ENCODE results near the gene UBE2G1.
"Not testable (repeated sequence)": the region's sequence is repeated elsewhere in the genome, so short reads cannot be mapped to it uniquely, and the experiment has no call there.

UBE2G1 gene

GRCh38 chr17:4375796-4376440 is 9.4 kb upstream of the UBE2G1 start:
- DNase-seq (ENCODE audit: insufficient read length, low spot score), result not testable (repeated sequence)
- FAIRE-seq, result peak; percentile 73

GRCh38 chr17:4375039-4375748 is 8.7 kb upstream of the UBE2G1 start:
- DNase-seq (ENCODE audit: insufficient read length, low spot score), result peak; percentile 44
- peak; percentile 100 for FAIRE-seq

DNA sequence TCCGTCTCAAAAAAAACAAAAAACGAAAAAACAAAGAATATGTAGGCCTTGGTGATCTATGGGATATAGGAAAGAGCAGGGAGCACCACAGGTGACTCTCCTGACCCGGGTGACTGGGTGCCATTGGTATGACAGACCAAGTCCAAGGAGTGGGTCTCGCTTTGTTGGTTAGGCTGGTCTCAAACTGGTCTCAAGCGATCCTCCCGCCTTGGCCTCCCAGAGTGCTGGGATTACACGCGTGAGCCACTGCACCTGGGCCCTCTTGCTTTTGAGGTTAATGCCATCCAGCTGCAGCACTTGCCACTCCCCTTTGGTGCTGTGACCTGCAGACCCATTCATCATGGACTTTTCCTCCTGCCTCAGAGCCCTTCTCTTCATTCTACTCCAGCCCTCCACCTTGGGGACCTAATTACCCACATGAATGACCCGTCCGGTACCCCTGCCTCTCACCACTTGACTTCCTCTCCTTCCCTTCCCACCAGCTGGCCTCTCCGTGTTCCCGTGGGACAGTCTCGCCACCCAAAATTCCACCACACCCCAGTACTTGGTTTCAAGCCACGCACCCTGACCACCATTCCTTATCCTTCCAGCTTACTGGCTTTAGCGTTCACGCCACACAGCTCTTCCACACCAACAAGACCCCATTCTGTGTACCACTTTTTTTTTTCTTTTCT is 3.2 kb upstream of the UBE2G1 start:
- FAIRE-seq (peak; percentile 53), DNase-seq (ENCODE audit: insufficient read length, low spot score) (no peak)

DNA sequence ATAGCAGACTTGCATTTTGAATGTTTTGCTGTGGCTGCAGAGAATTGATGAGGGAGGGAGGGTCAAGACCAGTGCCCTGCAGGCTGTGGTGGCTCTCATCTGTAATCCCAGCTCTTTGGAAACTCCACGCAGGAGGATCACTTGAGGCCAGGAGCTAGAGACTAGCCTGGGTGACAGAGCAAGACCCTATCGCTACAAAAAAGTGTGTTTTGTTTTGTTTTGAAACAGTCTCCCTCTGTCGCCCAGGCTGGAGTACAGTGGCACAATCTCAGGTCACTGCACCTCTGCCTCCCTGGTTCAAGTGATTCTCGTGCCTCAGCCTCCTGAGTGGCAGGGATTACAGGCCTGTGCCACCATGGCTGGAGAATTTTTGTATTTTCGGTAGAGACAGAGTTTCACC is 1.9 kb upstream of the UBE2G1 start:
- DNase-seq (ENCODE audit: insufficient read length, low spot score) (no peak), FAIRE-seq (no peak)

- not testable (repeated sequence) for DNase-seq (ENCODE audit: insufficient read length, low spot score); FAIRE-seq
These were observed 702 bp upstream of the UBE2G1 start for GRCh38 chr17:4367177-4367576.

GRCh38 chr17:4365628-4366326 is 698 bp downstream of the UBE2G1 start:
- no peak for FAIRE-seq
- DNase-seq (ENCODE audit: insufficient read length, low spot score), result no peak

DNA sequence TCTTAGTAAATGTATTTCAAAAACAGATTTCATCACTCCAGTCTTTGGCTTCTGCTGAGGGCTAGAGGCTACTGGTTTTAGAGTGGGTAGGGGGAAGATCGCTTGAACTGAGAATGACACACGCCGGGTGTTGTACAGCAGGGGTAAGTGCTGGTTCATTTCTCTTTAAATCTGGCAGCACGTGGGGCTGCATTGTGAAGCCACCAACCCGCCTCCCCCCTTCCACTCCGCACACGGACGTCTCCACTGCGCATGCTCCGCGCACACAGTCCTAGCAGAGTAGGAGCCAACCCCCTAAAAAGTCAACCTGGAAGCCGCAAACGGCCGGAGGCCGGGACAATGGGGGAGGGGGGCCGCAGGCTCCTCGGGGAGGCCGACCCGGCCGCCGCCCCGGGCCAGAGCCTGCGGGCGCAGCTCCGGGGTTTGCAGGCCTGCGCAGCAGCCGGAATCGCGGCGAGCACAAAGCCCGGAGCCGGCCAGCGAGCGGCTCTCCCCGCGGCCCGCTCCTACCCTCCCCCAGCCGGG is 1.3 kb downstream of the UBE2G1 start:
- peak; percentile 95 for FAIRE-seq
- peak; percentile 73 for DNase-seq (ENCODE audit: insufficient read length, low spot score)

DNA sequence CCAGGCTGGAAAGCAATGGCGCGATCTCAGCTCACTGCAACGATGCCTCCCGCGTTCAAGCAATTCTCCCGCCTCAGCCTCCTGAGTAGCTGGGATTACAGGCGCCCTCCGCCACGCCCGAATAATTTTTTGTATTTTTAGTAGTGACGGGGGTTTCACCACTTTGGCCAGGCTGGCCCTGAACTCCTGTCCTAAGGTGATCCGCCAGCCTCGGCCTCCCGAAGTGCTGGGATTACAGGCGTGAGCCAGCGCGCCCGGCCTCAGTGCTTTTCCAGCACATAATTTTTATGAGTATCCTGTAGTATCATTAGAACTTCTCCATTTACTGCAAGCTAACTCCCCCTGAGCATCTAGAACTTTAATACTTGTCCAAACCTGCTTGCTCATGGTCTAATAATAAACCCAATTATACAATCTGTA is 1.8 kb downstream of the UBE2G1 start:
- DNase-seq (ENCODE audit: insufficient read length, low spot score), result no peak
- FAIRE-seq, result no peak

- DNase-seq (ENCODE audit: insufficient read length, low spot score) (no peak), FAIRE-seq (no peak)
These were observed 4.3 kb downstream of the UBE2G1 start for GRCh38 chr17:4362141-4362540.

GRCh38 chr17:4358154-4358553 is 8.3 kb downstream of the UBE2G1 start:
- DNase-seq (ENCODE audit: insufficient read length, low spot score) (no peak), FAIRE-seq (peak; percentile 87)

DNA sequence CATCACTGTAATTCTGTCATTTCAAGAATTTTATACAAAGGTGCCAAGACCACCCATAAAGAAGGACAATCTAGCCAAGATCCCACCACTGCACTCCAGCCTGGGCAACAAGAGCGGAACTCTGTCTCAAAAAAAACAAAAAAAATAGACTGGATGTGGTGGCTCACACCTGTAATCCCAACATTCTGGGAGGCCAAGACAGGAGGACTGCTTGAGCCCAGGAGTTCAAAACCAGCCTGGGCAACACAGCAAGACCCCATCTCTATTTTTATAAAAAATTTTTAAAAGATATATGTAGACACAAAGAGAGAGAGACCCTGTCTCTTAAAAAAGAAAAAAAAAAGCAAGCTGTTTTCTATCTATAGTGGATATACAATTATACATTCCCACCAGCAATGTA is 8.8 kb downstream of the UBE2G1 start:
- FAIRE-seq (no peak), DNase-seq (ENCODE audit: insufficient read length, low spot score) (no peak)

DNA sequence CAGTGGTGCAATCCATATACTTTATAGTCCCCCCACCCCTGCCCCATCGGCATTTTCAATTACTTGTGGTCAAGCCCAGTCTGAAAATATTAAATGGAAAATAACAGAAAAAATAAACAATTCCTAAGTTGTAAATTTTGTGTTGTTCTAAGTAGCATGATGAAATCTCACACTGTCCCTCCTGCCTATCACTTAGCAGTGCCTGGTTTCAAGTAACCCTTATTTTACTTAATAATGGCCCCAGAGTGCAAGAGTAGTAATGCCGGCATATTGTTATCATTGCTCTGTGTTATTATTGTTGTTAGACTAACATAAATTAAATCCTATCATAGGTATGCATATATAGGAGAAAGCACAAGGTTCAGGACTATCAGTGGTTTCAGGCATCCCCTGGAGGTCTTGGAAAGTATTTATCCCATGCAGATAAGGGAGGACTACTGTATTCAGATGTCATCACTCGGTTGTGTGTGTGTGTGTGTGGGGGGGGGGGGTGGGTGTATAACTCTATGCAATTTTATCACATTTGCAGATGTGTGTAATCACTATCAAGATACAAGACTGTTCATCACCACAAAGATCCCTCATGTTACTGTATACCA is 9.3 kb downstream of the UBE2G1 start:
- FAIRE-seq (peak; percentile 26), DNase-seq (ENCODE audit: insufficient read length, low spot score) (no peak)

DNA sequence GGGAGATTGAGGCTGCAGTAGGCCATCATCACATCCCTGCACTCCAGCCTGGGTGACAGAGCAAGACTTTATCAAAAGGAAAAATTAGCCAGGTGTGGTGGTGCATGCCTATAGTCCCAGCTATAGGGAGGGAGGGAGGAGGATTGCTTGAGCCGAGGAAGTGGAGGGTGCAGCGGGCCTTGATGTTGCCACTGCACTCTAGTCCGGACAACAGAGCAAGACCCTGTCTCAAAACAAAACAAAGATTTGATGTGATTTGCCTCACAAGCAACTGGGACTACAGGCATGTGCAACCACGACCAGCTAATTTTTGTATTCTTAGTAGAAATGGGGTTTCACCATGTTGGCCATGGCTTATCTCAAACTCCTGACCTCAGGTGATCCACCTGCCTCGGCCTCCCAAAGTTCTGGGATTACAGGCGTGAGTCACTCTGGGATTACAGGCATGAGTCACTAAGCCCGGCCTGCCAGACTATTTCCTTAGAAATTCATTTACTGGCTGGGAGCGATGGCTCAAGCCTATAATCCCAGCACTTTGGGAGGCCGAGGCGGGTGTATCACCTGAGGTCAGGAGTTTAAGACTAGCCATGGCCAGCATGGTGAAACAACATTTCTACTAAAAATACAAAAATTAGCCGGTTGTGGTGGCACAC is 11.5 kb downstream of the UBE2G1 start:
- FAIRE-seq (peak; percentile 62), DNase-seq (ENCODE audit: insufficient read length, low spot score) (no peak)

DNA sequence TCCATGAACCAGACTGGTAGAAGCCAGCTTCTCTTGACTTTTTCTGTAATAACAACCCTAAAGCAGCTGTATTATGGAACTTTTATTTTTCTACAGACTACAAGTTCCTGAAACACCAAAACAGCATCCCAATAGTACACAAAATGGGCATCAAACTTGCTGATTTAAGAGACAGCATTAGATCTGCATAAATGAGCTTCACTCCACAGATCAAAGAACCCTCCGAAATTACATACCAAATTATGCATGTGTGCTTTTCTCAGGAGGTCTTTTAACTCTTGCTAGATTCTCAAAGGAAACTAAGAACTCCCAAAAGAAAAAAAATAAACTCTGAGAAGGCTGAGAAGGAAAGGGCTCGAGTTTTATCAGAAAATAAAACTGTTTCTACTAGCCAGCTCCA is 12.3 kb downstream of the UBE2G1 start:
- FAIRE-seq (peak; percentile 63), DNase-seq (ENCODE audit: insufficient read length, low spot score) (no peak)

- not testable (repeated sequence) for FAIRE-seq; DNase-seq (ENCODE audit: insufficient read length, low spot score)
These were observed 16.3 kb downstream of the UBE2G1 start for GRCh38 chr17:4350214-4350613.

DNA sequence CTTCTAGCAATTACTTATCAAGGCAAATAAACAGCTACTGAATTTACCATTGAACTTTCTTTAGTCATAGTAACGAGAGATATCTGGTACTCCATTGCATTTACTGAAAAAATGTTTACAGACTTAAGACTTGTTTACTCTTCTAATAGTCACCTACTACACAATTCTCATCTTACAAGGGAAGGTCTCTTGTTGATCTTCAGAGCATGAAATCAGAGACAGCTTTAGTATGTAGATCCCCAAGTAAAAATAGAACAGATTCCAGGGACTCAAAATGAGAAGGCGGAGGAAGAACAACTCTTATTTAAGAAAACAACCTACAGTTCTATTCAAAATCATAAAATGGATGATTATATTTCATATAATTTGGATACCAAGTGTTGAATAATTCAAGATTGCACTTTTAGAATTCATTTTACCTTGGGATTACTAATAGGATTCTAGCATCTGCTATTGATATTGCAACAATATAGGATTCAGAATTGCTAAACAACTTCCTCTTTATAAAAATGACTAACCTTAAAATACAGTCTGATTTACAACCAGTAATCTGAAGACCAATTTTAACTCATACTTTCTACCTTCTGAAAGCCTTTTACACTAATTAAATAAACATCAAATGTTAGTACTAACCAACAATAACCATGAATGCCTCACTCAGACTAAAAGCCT is 20.8 kb downstream of the UBE2G1 start:
- DNase-seq (ENCODE audit: insufficient read length, low spot score) (no peak), FAIRE-seq (no peak)

- no peak for DNase-seq (ENCODE audit: insufficient read length, low spot score)
- no peak for FAIRE-seq
These were observed 21.5 kb downstream of the UBE2G1 start for GRCh38 chr17:4344926-4345325.

GRCh38 chr17:4342535-4342934 is 23.9 kb downstream of the UBE2G1 start:
- no peak for DNase-seq (ENCODE audit: insufficient read length, low spot score)
- no peak for FAIRE-seq

GRCh38 chr17:4341616-4341977 is 24.9 kb downstream of the UBE2G1 start:
- DNase-seq (ENCODE audit: insufficient read length, low spot score), result no peak
- FAIRE-seq, result no peak
